OCI-LY1 (cell line): ENCODE measurements around the gene NAPG.

Experiments
- H2AFZ ChIP-seq: fragments of 200-600 bp; sonication (generic), shearing (Covaris generic); 2 replicates; pipeline ENCODE4 v1.6.0; 2014; ENCODE audit warnings: antibody characterized with exemption, mild to moderate bottlenecking, low read length
- H3F3A ChIP-seq: fragments of 200-600 bp; sonication (generic), shearing (Covaris generic); 2 replicates; pipeline ENCODE4 v1.6.0; 2014; ENCODE audit warnings: mild to moderate bottlenecking, antibody characterized with exemption, low read length, moderate library complexity; ENCODE audit not compliant: insufficient read depth
- H3K27ac ChIP-seq: fragments of 200-600 bp; sonication (generic); 2 replicates; pipeline ENCODE4 v1.5.1; 2014; ENCODE audit warnings: low read length, mixed run types, mild to moderate bottlenecking, low read depth; ENCODE audit not compliant: poor library complexity, severe bottlenecking
- H3K27me3 ChIP-seq: fragments of 200-600 bp; sonication (generic); 2 replicates; pipeline ENCODE4 v1.6.0; 2014; ENCODE audit warnings: antibody characterized with exemption, mild to moderate bottlenecking, low read length, moderate library complexity; ENCODE audit not compliant: insufficient read depth
- H3K36me3 ChIP-seq: fragments of 200-600 bp; sonication (generic); 2 replicates; pipeline ENCODE4 v1.6.1; 2014; ENCODE audit warnings: mild to moderate bottlenecking, antibody characterized with exemption, low read length, moderate library complexity, mixed read lengths; ENCODE audit not compliant: insufficient read depth
- H3K4me1 ChIP-seq: fragments of 200-600 bp; sonication (generic); 2 replicates; pipeline ENCODE4 v1.5.1; 2014; ENCODE audit warnings: mild to moderate bottlenecking, low read length, moderate library complexity; ENCODE audit not compliant: insufficient read depth, severe bottlenecking
- H3K4me2 ChIP-seq: fragments of 200-600 bp; sonication (generic), shearing (Covaris generic); 2 replicates; pipeline ENCODE4 v1.6.1; 2014; ENCODE audit warnings: low read length
- H3K4me3 ChIP-seq: fragments of 200-600 bp; sonication (generic); 2 replicates; pipeline ENCODE4 v1.5.1; 2014; ENCODE audit warnings: low read length, low read depth, mild to moderate bottlenecking, mixed read lengths; ENCODE audit not compliant: poor library complexity, severe bottlenecking
- H3K79me2 ChIP-seq: fragments of 200-600 bp; shearing (Covaris generic); 2 replicates; pipeline ENCODE4 v1.6.1; 2016; ENCODE audit warnings: mixed run types, low read length, mixed read lengths; ENCODE audit not compliant: insufficient read depth
- H3K9ac ChIP-seq: fragments of 200-600 bp; sonication (generic), shearing (Covaris generic); 2 replicates; pipeline ENCODE4 v1.6.1; 2014; ENCODE audit warnings: mild to moderate bottlenecking, low read length, mixed read lengths
- H3K9me2 ChIP-seq: fragments of 200-600 bp; sonication (generic), shearing (Covaris generic); 2 replicates; pipeline ENCODE4 v1.6.1; 2014; ENCODE audit warnings: low read depth, mild to moderate bottlenecking, low read length, mixed read lengths
- H3K9me3 ChIP-seq: fragments of 200-600 bp; shearing (Covaris generic); 2 replicates; pipeline ENCODE4 v1.6.1; 2014; ENCODE audit warnings: low read length, mixed read lengths
- H4K20me1 ChIP-seq: fragments of 200-600 bp; sonication (generic), shearing (Covaris generic); 2 replicates; pipeline ENCODE4 v1.6.0; 2016; ENCODE audit warnings: mild to moderate bottlenecking, low read length; ENCODE audit not compliant: insufficient read depth
- EZH2 ChIP-seq: fragments of 200-600 bp; sonication (generic), shearing (Covaris generic); IDR thresholded peaks from 2 replicates; pipeline ENCODE4 v1.8.0; 2017; ENCODE audit warnings: borderline replicate concordance, mixed run types, mild to moderate bottlenecking, antibody characterized with exemption, low read length, moderate library complexity, mixed read lengths
- TF ChIP-seq, protein P1 (sequence below): fragments of 200-600 bp; sonication (generic), shearing (Covaris generic); IDR thresholded peaks from 2 replicates; pipeline ENCODE4 v1.5.1; 2017; ENCODE audit warnings: mild to moderate bottlenecking, antibody characterized with exemption, low read length, moderate library complexity, mixed read lengths

NAPG gene

DNA sequence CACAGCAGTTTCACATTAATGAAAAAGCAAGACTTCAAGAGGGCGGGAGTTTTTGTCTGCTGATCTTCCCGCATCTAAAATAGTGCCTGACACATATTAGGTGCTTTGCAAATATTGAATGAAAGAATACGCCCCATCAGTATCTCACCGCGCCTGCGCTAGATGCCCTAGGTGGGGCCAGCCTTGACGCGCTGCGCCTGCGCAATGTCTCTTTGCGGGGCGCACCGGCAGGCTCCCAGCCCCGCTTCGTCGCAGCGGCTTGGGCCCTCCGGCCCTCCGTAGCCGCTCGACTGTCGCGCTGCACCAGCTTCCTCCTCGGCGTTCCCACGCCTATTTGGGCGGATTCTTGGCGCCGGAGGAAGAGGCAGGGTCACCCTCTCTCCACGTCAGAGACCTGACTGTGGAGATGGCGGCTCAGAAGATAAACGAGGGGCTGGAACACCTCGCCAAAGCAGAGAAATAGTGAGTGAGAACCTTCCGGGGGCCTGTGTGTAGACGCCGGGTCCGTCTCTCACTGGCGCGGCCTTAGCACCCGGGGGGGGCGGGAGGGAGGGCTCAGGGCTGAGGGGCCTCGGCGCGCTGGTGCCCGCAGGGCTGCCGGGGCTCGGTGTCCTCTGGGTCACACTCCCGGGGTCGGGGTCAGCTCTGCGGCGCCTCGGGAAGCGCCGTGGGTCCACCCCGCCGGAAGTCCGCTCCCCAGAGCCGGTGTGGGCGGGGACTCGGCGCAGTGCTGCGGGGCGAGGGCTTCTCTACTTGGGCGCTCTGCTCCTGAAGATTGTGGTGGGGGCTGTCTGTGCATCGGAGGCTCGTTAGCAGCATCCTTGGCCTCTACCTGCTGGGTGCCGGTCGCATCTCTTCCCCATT, at the start of gene NAPG:
Gene NAPG (plus strand): TSS at position 331 of the 864 bp plus-strand sequence. CDS start 76 bp downstream, at position 407.
- H3K9me2 ChIP-seq = no peaks in the 10 kb centered on the region
- no peaks in the 10 kb centered on the region for H3F3A ChIP-seq
- H4K20me1 ChIP-seq = no peaks in the 10 kb centered on the region
- peak within 1 kb of the TSS; percentile 80 for H3K4me2 ChIP-seq
- peak within 1 kb of the TSS; percentile 57 for H3K27ac ChIP-seq
- no peaks in the 10 kb centered on the region for H3K9me3 ChIP-seq
- H3K79me2 ChIP-seq = peaks cover 45% of the 10 kb centered on the region
- peak within 1 kb of the TSS; percentile 94 for H3K9ac ChIP-seq
- peaks cover 47% of the 10 kb centered on the region for H3K4me1 ChIP-seq
- no peaks in the 10 kb centered on the region for H3K27me3 ChIP-seq
- TF ChIP-seq EZH2 = no peak
- TF ChIP-seq, protein P1, sequence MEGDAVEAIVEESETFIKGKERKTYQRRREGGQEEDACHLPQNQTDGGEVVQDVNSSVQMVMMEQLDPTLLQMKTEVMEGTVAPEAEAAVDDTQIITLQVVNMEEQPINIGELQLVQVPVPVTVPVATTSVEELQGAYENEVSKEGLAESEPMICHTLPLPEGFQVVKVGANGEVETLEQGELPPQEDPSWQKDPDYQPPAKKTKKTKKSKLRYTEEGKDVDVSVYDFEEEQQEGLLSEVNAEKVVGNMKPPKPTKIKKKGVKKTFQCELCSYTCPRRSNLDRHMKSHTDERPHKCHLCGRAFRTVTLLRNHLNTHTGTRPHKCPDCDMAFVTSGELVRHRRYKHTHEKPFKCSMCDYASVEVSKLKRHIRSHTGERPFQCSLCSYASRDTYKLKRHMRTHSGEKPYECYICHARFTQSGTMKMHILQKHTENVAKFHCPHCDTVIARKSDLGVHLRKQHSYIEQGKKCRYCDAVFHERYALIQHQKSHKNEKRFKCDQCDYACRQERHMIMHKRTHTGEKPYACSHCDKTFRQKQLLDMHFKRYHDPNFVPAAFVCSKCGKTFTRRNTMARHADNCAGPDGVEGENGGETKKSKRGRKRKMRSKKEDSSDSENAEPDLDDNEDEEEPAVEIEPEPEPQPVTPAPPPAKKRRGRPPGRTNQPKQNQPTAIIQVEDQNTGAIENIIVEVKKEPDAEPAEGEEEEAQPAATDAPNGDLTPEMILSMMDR = no peak
- peaks cover 3% of the 10 kb centered on the region; the same call in 1 of the 2 replicates for H3K36me3 ChIP-seq
- H3K4me3 ChIP-seq = peak within 1 kb of the TSS; percentile 85
- H2AFZ ChIP-seq = peak within 1 kb of the TSS; percentile 8; the same call in 1 of the 2 replicates

- no peak for TF ChIP-seq EZH2
- TF ChIP-seq, protein P1 = no peak
- Histone ChIP-seq H3K27ac (no peak overlapping the region), H3K9ac (no peak overlapping the region), H2AFZ (no peak overlapping the region), H3K4me1 (peaks cover 33% of the 10 kb centered on the region), H3K4me3 (peak overlapping the region; percentile 4), H3K9me2 (no peaks in the 10 kb centered on the region), H3K9me3 (no peaks in the 10 kb centered on the region), H3K4me2 (peak overlapping the region; percentile 35; the same call in 1 of the 2 replicates), H4K20me1 (no peaks in the 10 kb centered on the region), H3K36me3 (no peaks in the 10 kb centered on the region; the same call in 1 of the 2 replicates), H3K79me2 (no peaks in the 10 kb centered on the region), H3K27me3 (no peaks in the 10 kb centered on the region; the same call in 1 of the 2 replicates), H3F3A (no peaks in the 10 kb centered on the region)
Measured at GRCh38 chr18:10476338-10476791, 49.5 kb upstream of the NAPG start.

- no peak for TF ChIP-seq EZH2
- TF ChIP-seq, protein P1 = no peak
- Histone ChIP-seq H3K4me3 (no peak overlapping the region), H3K79me2 (no peaks in the 10 kb centered on the region), H3F3A (no peaks in the 10 kb centered on the region), H3K4me1 (peaks cover 42% of the 10 kb centered on the region), H3K9me2 (no peaks in the 10 kb centered on the region), H4K20me1 (no peaks in the 10 kb centered on the region), H3K36me3 (no peaks in the 10 kb centered on the region; the same call in 1 of the 2 replicates), H3K4me2 (no peak overlapping the region), H2AFZ (no peak overlapping the region), H3K27me3 (no peaks in the 10 kb centered on the region; the same call in 1 of the 2 replicates), H3K9ac (no peak overlapping the region), H3K27ac (no peak overlapping the region), H3K9me3 (no peaks in the 10 kb centered on the region)
Measured at GRCh38 chr18:10477121-10477862, 48.5 kb upstream of the NAPG start.
